Measurements from ENCODE around the gene CELF2. TPM values are rescaled to one million over a fixed set of nuclear protein-coding genes. Genes with fewer than 3 reads are reported as not detected.

The CELF2 gene
- total RNA-seq, 1 donor from 2014 or later: 33.8 TPM

- H3K4me1 Mint-ChIP-seq (ENCODE audit: unreplicated experiment): peaks cover 9% of the 10 kb centered on the region
- no peak for DNase-seq (ENCODE audit: extremely low spot score, unreplicated experiment)
- TF ChIP-seq CTCF (IDR thresholded peaks at IDR 0.05): no peak
- H3K27me3 Mint-ChIP-seq (ENCODE audit: unreplicated experiment): no peaks in the 10 kb centered on the region
- H3K9me3 Mint-ChIP-seq (ENCODE audit: unreplicated experiment): no peaks in the 10 kb centered on the region
- H3K4me3 Mint-ChIP-seq (ENCODE audit: unreplicated experiment): no peak overlapping the region
- no peak overlapping the region for H3K27ac Mint-ChIP-seq (ENCODE audit: unreplicated experiment)
- H3K36me3 Mint-ChIP-seq (ENCODE audit: unreplicated experiment): peaks cover 5% of the 10 kb centered on the region
Observed at GRCh38 chr10:11328264-11329061, 310.8 kb downstream of the CELF2 start.

GRCh38 chr10:11329062-11329673 is 311.5 kb downstream of the CELF2 start:
- H3K9me3 Mint-ChIP-seq (ENCODE audit: unreplicated experiment): no peaks in the 10 kb centered on the region
- H3K4me1 Mint-ChIP-seq (ENCODE audit: unreplicated experiment): peaks cover 9% of the 10 kb centered on the region
- H3K27me3 Mint-ChIP-seq (ENCODE audit: unreplicated experiment): no peaks in the 10 kb centered on the region
- no peak for DNase-seq (ENCODE audit: extremely low spot score, unreplicated experiment)
- H3K4me3 Mint-ChIP-seq (ENCODE audit: unreplicated experiment): no peak overlapping the region
- no peak for TF ChIP-seq CTCF (IDR thresholded peaks at IDR 0.05)
- H3K27ac Mint-ChIP-seq (ENCODE audit: unreplicated experiment): no peak overlapping the region
- peaks cover 5% of the 10 kb centered on the region for H3K36me3 Mint-ChIP-seq (ENCODE audit: unreplicated experiment)

DNA sequence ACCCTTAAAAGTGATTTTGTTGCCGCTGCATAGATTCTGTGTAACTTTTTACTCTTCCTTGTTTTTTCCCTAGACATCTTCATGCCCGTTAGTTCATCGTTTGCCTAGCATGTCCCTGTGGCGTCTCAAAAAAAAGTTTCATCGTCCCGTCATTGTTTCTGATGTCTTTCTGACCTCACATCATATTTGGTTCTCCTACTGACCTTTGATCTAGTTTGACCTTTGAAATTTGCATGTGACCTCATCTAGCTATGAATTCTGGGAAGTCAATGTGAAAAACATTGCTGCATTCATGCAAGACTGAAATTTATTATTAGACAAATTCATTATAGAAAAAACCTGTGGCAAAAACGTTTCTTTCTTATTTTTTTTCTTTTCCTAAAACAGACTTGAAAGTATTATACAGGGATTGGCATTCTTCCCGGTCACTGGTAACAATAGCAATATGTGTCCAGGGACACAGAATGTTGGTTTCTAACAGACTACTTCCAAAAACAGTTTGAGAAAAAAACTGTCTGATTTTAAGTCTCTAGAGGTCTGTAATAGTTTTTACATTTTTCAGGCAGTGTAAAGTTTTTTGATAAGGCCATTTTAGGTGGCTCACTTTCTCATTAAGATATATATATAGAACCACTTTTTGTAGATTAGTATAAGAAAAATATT is 312.8 kb downstream of the CELF2 start:
- H3K9me3 Mint-ChIP-seq (ENCODE audit: unreplicated experiment): no peaks in the 10 kb centered on the region
- H3K27me3 Mint-ChIP-seq (ENCODE audit: unreplicated experiment): no peaks in the 10 kb centered on the region
- peaks cover 9% of the 10 kb centered on the region for H3K4me1 Mint-ChIP-seq (ENCODE audit: unreplicated experiment)
- H3K4me3 Mint-ChIP-seq (ENCODE audit: unreplicated experiment): no peak overlapping the region
- H3K36me3 Mint-ChIP-seq (ENCODE audit: unreplicated experiment): peaks cover 13% of the 10 kb centered on the region
- H3K27ac Mint-ChIP-seq (ENCODE audit: unreplicated experiment): no peak overlapping the region
- DNase-seq (ENCODE audit: extremely low spot score, unreplicated experiment): no peak
- TF ChIP-seq CTCF (IDR thresholded peaks at IDR 0.05): no peak

- no peaks in the 10 kb centered on the region for H3K9me3 Mint-ChIP-seq (ENCODE audit: unreplicated experiment)
Observed at GRCh38 chr10:11331046-11331577, 313.4 kb downstream of the CELF2 start.

More at GRCh38 chr10:11331046-11331577, 313.4 kb downstream of the CELF2 start:
- DNase-seq (ENCODE audit: extremely low spot score, unreplicated experiment): no peak
- Mint-ChIP-seq H3K36me3 (ENCODE audit: unreplicated experiment) (peaks cover 13% of the 10 kb centered on the region), H3K4me3 (ENCODE audit: unreplicated experiment) (no peak overlapping the region), H3K27me3 (ENCODE audit: unreplicated experiment) (no peaks in the 10 kb centered on the region), H3K4me1 (ENCODE audit: unreplicated experiment) (peaks cover 9% of the 10 kb centered on the region), H3K27ac (ENCODE audit: unreplicated experiment) (no peak overlapping the region)
- TF ChIP-seq CTCF (IDR thresholded peaks at IDR 0.05): no peak

All from osteocyte (in vitro differentiated cells).